Glutamatergic neuron (in vitro differentiated cells): ENCODE data around the gene ARAF. TPM values are rescaled to one million over a fixed set of nuclear protein-coding genes. Genes with fewer than 3 reads are reported as not detected.
A peak's percentile ranks its signal among the peaks of the same experiment; 100 is the strongest.

Source experiments
- DNase-seq: peaks from one replicate; pipeline ENCODE4 v3.0.0; 2022
- H3K27ac Mint-ChIP-seq: one replicate; pipeline ENCODE4 v1.8.0; 2020; ENCODE audit warnings: mild to moderate bottlenecking, mixed read lengths, inconsistent platforms; ENCODE audit not compliant: unreplicated experiment
- H3K27me3 Mint-ChIP-seq: one replicate; pipeline ENCODE4 v1.8.0; 2020; ENCODE audit warnings: mild to moderate bottlenecking, moderate library complexity, mixed read lengths, inconsistent platforms; ENCODE audit not compliant: unreplicated experiment
- H3K36me3 Mint-ChIP-seq: one replicate; pipeline ENCODE4 v1.8.0; 2020; ENCODE audit warnings: mild to moderate bottlenecking, mixed read lengths, inconsistent platforms; ENCODE audit not compliant: unreplicated experiment
- H3K4me1 Mint-ChIP-seq: one replicate; pipeline ENCODE4 v1.8.0; 2020; ENCODE audit warnings: mild to moderate bottlenecking, low read depth, mixed read lengths, inconsistent platforms; ENCODE audit not compliant: unreplicated experiment
- H3K4me3 Mint-ChIP-seq: one replicate; pipeline ENCODE4 v1.8.0; 2020; ENCODE audit warnings: mild to moderate bottlenecking, mixed read lengths, inconsistent platforms; ENCODE audit not compliant: unreplicated experiment
- H3K9me3 Mint-ChIP-seq: one replicate; pipeline ENCODE4 v1.8.0; 2020; ENCODE audit warnings: mild to moderate bottlenecking, moderate library complexity, mixed read lengths, inconsistent platforms; ENCODE audit not compliant: unreplicated experiment
- microRNA-seq: library from miRNA; unstranded; fragments of <30 nt; microRNA quantifications from one replicate; pipeline ENCODE4, GENCODE V29; 2020; ENCODE audit not compliant: unreplicated experiment
- total RNA-seq: library from RNA; stranded (reverse); fragmentation: NEBNext Ultra II Directional; extraction: Animal tissue kit (Norgen Biotek cat#: 25700); gene quantifications from one replicate; pipeline ENCODE4 v1.2.1, GENCODE V29; 2021; ENCODE audit not compliant: unreplicated experiment
- TF ChIP-seq, protein P1 (sequence below): fragments of 200-600 bp; sonication (generic); IDR thresholded peaks from one replicate; pipeline ENCODE4 v1.5.0; 2021; ENCODE audit not compliant: partially characterized antibody, unreplicated experiment

ARAF gene
- total RNA-seq, 1 donor from 2014 or later: 25.5 TPM

DNA sequence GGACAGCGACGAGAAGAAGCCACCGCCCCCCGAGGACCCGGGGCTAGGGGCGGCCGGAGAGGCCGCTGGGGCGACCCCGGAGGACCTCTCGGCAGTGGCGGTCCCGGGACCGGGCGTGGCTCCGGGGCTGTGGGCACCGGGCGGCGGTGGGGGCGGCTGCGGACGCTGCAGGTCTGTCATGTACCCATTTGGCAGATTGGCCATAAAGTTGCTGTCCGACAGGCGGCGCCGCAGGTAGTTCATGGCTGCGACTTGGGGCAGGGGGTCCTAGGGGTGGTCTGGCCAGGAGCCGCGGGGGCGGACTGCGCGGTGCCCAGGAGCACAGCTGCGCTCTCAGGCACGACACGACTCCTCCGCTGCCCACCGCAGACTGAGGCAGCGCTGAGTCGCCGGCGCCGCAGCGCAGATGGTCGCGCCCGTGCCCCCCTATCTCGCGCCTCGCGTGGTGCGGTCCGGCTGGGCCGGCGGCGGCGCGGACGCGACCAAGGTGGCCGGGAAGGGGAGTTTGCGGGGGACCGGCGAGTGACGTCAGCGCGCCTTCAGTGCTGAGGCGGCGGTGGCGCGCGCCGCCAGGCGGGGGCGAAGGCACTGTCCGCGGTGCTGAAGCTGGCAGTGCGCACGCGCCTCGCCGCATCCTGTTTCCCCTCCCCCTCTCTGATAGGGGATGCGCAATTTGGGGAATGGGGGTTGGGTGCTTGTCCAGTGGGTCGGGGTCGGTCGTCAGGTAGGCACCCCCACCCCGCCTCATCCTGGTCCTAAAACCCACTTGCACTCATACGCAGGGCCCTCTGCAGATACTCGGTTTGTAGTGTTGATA, 58.7 kb downstream of the ARAF start, which contains the start of gene SYN1:
TSS of gene SYN1 (minus strand) at position 372 of the 817 bp plus-strand sequence. CDS start at position 243, 129 bp downstream.
- Mint-ChIP-seq H3K27me3 (peaks cover 9% of the 10 kb centered on the region), H3K4me1 (peaks cover 7% of the 10 kb centered on the region), H3K27ac (peak within 1 kb of the TSS; percentile 22), H3K36me3 (no peaks in the 10 kb centered on the region), H3K9me3 (no peaks in the 10 kb centered on the region), H3K4me3 (peak within 1 kb of the TSS; percentile 77)
- peak; percentile 86 for DNase-seq
- TF ChIP-seq, protein P1, sequence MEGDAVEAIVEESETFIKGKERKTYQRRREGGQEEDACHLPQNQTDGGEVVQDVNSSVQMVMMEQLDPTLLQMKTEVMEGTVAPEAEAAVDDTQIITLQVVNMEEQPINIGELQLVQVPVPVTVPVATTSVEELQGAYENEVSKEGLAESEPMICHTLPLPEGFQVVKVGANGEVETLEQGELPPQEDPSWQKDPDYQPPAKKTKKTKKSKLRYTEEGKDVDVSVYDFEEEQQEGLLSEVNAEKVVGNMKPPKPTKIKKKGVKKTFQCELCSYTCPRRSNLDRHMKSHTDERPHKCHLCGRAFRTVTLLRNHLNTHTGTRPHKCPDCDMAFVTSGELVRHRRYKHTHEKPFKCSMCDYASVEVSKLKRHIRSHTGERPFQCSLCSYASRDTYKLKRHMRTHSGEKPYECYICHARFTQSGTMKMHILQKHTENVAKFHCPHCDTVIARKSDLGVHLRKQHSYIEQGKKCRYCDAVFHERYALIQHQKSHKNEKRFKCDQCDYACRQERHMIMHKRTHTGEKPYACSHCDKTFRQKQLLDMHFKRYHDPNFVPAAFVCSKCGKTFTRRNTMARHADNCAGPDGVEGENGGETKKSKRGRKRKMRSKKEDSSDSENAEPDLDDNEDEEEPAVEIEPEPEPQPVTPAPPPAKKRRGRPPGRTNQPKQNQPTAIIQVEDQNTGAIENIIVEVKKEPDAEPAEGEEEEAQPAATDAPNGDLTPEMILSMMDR: peak; percentile 13

DNA sequence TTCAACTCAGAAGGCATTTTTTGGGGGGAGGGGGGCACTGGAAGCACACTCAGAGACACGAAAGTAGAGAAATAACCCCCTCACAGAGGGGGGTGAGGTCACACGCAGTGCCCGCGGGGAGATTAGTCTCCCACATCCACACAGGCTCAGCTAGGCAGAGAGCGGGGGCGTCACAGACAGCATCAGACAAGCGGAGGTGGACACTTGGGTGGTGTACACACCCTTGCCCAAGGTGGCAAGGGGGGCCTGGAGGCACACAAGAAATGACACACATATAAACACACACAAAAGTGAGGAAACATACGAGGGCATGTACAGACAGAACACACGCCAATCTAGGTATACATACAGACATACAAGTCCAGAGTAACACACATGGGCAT, 59.3 kb downstream of the ARAF start:
- H3K4me3 Mint-ChIP-seq: peak overlapping the region; percentile 76
- no peak for DNase-seq
- H3K36me3 Mint-ChIP-seq: no peaks in the 10 kb centered on the region
- H3K9me3 Mint-ChIP-seq: no peaks in the 10 kb centered on the region
- peaks cover 9% of the 10 kb centered on the region for H3K27me3 Mint-ChIP-seq
- peaks cover 7% of the 10 kb centered on the region for H3K4me1 Mint-ChIP-seq
- no peak overlapping the region for H3K27ac Mint-ChIP-seq
- TF ChIP-seq, protein P1: no peak

Small RNA genes lying within 50 kb of the gene (microRNA-seq; reads per million reads assigned to microRNA genes)
- gene MIR4769: not detected

Other genes starting within 250 kb of the ARAF start
- gene ZNF157, start 190.6 kb upstream of the ARAF start, total RNA-seq: 2.9 TPM
- 7.6 TPM for gene ZNF41, start 78.0 kb upstream of the ARAF start, total RNA-seq
- gene TIMP1, start 21.2 kb downstream of the ARAF start, total RNA-seq: 5.9 TPM
- 34.2 TPM for gene SYN1, start 58.7 kb downstream of the ARAF start, total RNA-seq
- 0.49 TPM for gene CFP, start 68.7 kb downstream of the ARAF start, total RNA-seq
- gene ELK1, start 89.4 kb downstream of the ARAF start, total RNA-seq: 11.9 TPM
- 64.3 TPM for gene UXT, start 98.0 kb downstream of the ARAF start, total RNA-seq